Adrenal gland (tissue), 12 donors: Measurements from ENCODE around the gene USF1. TPM values are rescaled to one million over a fixed set of nuclear protein-coding genes. Genes with fewer than 3 reads are reported as not detected.

Experiments used
- DNase-seq, 7 donors: peaks; one replicate each; pipeline ENCODE4 v3.0.0-alpha.2; 2019 to 2020
- H3K27ac ChIP-seq, 5 donors: fragments of 200-600 bp; sonication (generic) in 4 of 5; 1 replicate in 3 of 5; 2 replicates in 2 of 5; pipeline versions ENCODE4 v1.5.1 to v1.8.0; 2016 to 2020; ENCODE audit warnings: mild to moderate bottlenecking in 1 of 5
- H3K27me3 ChIP-seq: fragments of 200-600 bp; 2 replicates; pipeline ENCODE4 v1.8.0; 2021
- H3K36me3 ChIP-seq, 2 donors: fragments of 200-600 bp; replicated peaks in 1 of 2; 1 replicate in 1 of 2; 2 replicates in 1 of 2; pipeline versions ENCODE4 v1.5.1 to v1.8.0; 2018 to 2022
- H3K4me1 ChIP-seq, 2 donors: fragments of 200-600 bp; replicated peaks in 1 of 2; 1 replicate in 1 of 2; 2 replicates in 1 of 2; pipeline versions ENCODE4 v1.5.1 to v1.8.0; 2018 to 2021
- H3K4me3 ChIP-seq, 4 donors: fragments of 200-600 bp; sonication (generic) in 3 of 4; one replicate each; pipeline ENCODE4 v1.5.1; 2016 to 2018
- H3K9me3 ChIP-seq, 3 donors: fragments of 200-600 bp; sonication (generic) in 1 of 3; replicated peaks in 1 of 3; 1 replicate in 2 of 3; 2 replicates in 1 of 3; pipeline versions ENCODE4 v1.5.1 to v1.8.0; 2016 to 2021
- CTCF ChIP-seq, 6 experiments: fragments of 450-650 bp in 4 of 6; fragments of 200-600 bp in 2 of 6; sonication (generic) in 1 of 6; IDR thresholded peaks; 1 replicate in 5 of 6; 2 replicates in 1 of 6; pipeline versions ENCODE4 v1.5.1 to v1.8.0; 2016 to 2021; ENCODE audit warnings: antibody characterized with exemption in 6 of 6, mild to moderate bottlenecking in 2 of 6, moderate library complexity in 1 of 6
- POLR2A ChIP-seq, 2 donors: fragments of 450-650 bp; IDR thresholded peaks; one replicate each; pipeline ENCODE4 v1.6.1; 2017; ENCODE audit warnings: antibody characterized with exemption in 2 of 2, mild to moderate bottlenecking in 2 of 2, moderate library complexity in 1 of 2
- WGBS, 4 donors: extraction: QIAGEN DNeasy Blood & Tissue Kit in 2 of 4; methylation state at CpG; one replicate each; pipeline versions ENCODE4 v1.1.5 to v1.1.7; 2013 to 2017; 5-methylcytosine and 5-hydroxymethylcytosine counted together
- intact Hi-C, 2 donors: fragments of 100-400 bp; cut with DNase I; formaldehyde crosslinking; loops; one replicate each; pipeline versions ENCODE4 v1.14.1 to v1.15.0; 2022 to 2023
- polyA plus RNA-seq, 3 donors: library from polyadenylated mRNA; stranded (reverse); fragments of 200-250 nt in 2 of 3; fragments of 350-450 nt in 1 of 3; fragmentation: Illumina TruSeq in 1 of 3; extraction: RNeasy Lipid Tissue Mini Kit (QIAGEN cat#74804) in 1 of 3; gene quantifications; one replicate each; pipeline ENCODE4 v1.2.3, GENCODE V29; 2013 to 2014
- total RNA-seq, 9 donors: library from RNA; depleted of rRNA in 4 of 9; stranded (reverse); fragments of >200 nt in 4 of 9; fragments of 120-200 nt in 1 of 9; fragmentation: NEBNext Ultra II Directional in 1 of 9; extraction: Animal tissue kit (Norgen Biotek cat#: 25700) in 1 of 9; gene quantifications; one replicate each; pipeline versions ENCODE4 v1.1.0 to v1.2.4, GENCODE V29; 2013 to 2023
- donor health status: healthy with polysubstance abuse.
- donor health status: Bipolar disorder and iron deficiency.
- donor health status: DM: yes; HTN: yes; CAD: no.
- donor health status: DM: no; HTN: no; CAD: no.
- donor health status: DM: no; HTN: no; CAD: no.
- donor health status: DM: yes; HTN: yes; CAD: no.

The USF1 gene
- total and polyA plus RNA-seq, 12 donors, result 41.3 to 153 (median 63.7) TPM

DNA sequence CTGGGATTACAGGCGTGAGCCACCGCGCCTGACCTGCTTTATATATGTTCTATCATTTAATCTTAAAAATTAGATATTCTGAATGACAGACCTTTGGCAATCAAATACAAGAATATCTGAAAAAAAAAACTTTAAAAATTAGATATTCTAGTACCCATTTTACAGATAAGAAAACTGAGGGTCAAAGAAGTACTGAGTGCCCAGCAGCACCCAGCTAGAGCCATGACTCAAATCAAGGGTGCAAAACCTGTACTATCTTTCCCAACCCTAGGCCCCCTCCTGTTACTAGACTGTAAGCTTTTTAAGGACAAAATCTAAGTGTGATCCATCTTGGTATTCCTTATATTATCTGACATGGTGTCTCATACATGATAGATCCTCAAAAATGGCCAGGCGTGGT lies 15.6 kb upstream of the USF1 start:
- TF ChIP-seq CTCF (IDR thresholded peaks at IDR 0.05), result no peak
- no peak for TF ChIP-seq POLR2A (IDR thresholded peaks at IDR 0.05)
- peaks cover 6% of the 10 kb centered on the region for H3K27me3 ChIP-seq
- intact Hi-C loops, result no loop called here

DNA sequence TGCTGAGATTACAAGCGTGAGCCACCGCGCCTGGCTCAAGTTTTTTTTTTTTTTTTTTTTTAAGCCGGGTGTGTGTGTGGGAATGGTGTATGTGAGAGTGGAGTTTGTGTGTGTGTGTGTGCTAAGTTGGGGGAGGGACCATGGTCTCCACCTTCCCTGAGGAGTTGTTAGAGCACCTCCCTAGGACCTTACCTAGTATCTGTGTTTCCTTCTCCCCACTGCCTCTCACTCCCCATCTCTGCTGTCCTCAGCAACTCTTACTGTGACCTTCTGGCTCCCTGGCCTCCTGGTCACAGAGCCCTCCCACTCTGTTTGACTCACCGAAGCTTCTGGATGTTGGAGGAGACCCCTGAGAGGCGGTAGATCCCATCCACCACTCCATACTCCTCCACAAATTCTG lies 13.5 kb upstream of the USF1 start:
- Histone ChIP-seq H3K4me3 (no peak overlapping the region), H3K4me1 (no peaks in the 10 kb centered on the region), H3K36me3 (no peaks in the 10 kb centered on the region), H3K9me3 (no peaks in the 10 kb centered on the region), H3K27me3 (no peaks in the 10 kb centered on the region), H3K27ac (no peak overlapping the region)
- no peak for DNase-seq
- 69 to 82% (median 76%) methylated on average over 6 of the region's 6 CpGs for WGBS, 4 donors
- intact Hi-C loops, result no loop called here
- TF ChIP-seq CTCF (IDR thresholded peaks at IDR 0.05), result no peak
- TF ChIP-seq POLR2A (IDR thresholded peaks at IDR 0.05), result no peak

More for the DNA sequence above, 15.6 kb upstream of the USF1 start:
- H3K27ac ChIP-seq, result no peak overlapping the region
- H3K4me3 ChIP-seq, result no peak overlapping the region
- H3K4me1 ChIP-seq, result no peaks in the 10 kb centered on the region
- H3K36me3 ChIP-seq, result no peaks in the 10 kb centered on the region
- no peaks in the 10 kb centered on the region for H3K9me3 ChIP-seq
- 87 to 94% (median 89%) methylated on average over 4 of the region's 4 CpGs for WGBS, 4 donors
- no peak for DNase-seq

GRCh38 chr1:161054805-161055204 lies 9.0 kb upstream of the USF1 start:
- Histone ChIP-seq H3K4me1 (no peaks in the 10 kb centered on the region), H3K9me3 (no peaks in the 10 kb centered on the region), H3K36me3 (peaks cover 0 to 6% of the 10 kb centered on the region in 2 donors), H3K4me3 (no peak overlapping the region), H3K27ac (no peak overlapping the region), H3K27me3 (no peaks in the 10 kb centered on the region)
- no peak for DNase-seq
- TF ChIP-seq CTCF (IDR thresholded peaks at IDR 0.05), result no peak
- TF ChIP-seq POLR2A (IDR thresholded peaks at IDR 0.05), result no peak
- intact Hi-C loops, result loop anchor here in 1 of 2 donors (5.0 kb wide), 1 partner anchor 53 kb away; no protein-coding TSS in a partner anchor
- 51 to 81% (median 73%) methylated on average over 3 to 7 of the region's 7 CpGs for WGBS, 4 donors

GRCh38 chr1:161054232-161054631 lies 8.5 kb upstream of the USF1 start:
- no peak for DNase-seq
- H3K4me3 ChIP-seq, result no peak overlapping the region
- WGBS, 4 donors, result 71 to 85% (median 82%) methylated on average over 2 to 4 of the region's 4 CpGs
- H3K9me3 ChIP-seq, result no peaks in the 10 kb centered on the region
- H3K27me3 ChIP-seq, result no peaks in the 10 kb centered on the region
- TF ChIP-seq POLR2A (IDR thresholded peaks at IDR 0.05), result no peak
- no peak for TF ChIP-seq CTCF (IDR thresholded peaks at IDR 0.05)
- no peak overlapping the region for H3K27ac ChIP-seq
- no peaks in the 10 kb centered on the region for H3K4me1 ChIP-seq
- H3K36me3 ChIP-seq, result peaks cover 0 to 6% of the 10 kb centered on the region in 2 donors
- intact Hi-C loops, result loop anchor here in 1 of 2 donors (5.0 kb wide), 1 partner anchor 52 kb away; no protein-coding TSS in a partner anchor
